ENCODE results near the gene LAMTOR4.

GRCh38 chr7:100126239-100126930 is 22.3 kb upstream of the LAMTOR4 start:
- TF ChIP-seq EZH2 (IDR thresholded peaks at IDR 0.05; ENCODE audit: low read length) (no peak), CTCF (optimal IDR thresholded peaks at IDR 0.05 in 1 of 3, IDR thresholded peaks at IDR 0.05 in 1 of 3, conservative IDR thresholded peaks at IDR 0.05 in 1 of 3; ENCODE audit: extremely low read depth in 1 of 3, insufficient read depth in 2 of 3, low read length in 3 of 3) (no peak)

All from keratinocyte (primary cell).